Stimulated activated CD8-positive, alpha-beta memory T cell treated with anti-CD3 and anti-CD28 coated beads, Interleukin-12 subunit alpha, Interleukin-12 subunit beta, amount 100 ng/mL, for 24 hours (primary cell): ENCODE data around the gene GFI1B.
"Not testable (repeated sequence)": the region's sequence is repeated elsewhere in the genome, so short reads cannot be mapped to it uniquely, and the experiment has no call there.

Source experiments
- DNase-seq: peaks from one replicate; pipeline ENCODE4 v3.0.0-alpha.2; 2020; ENCODE audit errors: extremely low read depth

The GFI1B gene

GRCh38 chr9:132991351-132992300, 13.1 kb downstream of the GFI1B start:
- DNase-seq = no peak

GRCh38 chr9:132993511-132993939, 15.0 kb downstream of the GFI1B start:
- DNase-seq = no peak

DNA sequence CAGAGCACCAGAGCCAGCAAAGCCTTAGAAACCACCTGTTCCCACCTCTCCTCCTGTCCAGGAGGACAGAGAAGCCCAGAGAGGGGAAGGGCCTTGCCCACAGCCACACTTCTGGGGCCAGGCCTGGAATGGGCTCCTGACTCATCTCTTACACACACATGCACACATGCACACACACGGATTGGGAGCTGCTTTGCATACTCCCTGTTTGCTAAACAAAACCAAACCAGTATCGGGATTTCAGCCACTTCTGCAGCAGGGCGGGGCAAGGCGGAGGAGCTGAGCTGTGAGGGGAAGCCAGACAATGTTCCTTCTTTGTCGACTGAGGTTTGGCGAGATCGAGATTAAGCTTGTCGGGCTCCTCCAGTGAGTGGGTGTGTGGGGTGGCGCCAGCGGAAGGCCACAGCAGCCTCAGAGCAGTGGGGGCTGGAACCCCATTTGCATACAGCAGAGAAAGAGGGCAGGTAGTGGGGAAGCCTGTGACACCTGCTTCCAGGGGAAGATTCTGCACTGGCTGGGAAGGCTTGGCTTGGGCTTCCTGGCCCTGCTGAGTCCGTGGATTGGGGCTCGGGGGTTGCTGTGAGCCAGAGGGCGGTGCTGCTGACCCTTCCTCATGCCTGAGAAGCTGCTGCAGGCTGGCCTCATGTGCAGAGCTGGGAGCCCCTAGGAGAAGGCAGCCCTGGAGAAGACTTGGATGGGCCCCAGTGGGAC, 16.1 kb downstream of the GFI1B start:
- DNase-seq = no peak

- DNase-seq = no peak
Measured at GRCh38 chr9:132995121-132995420, 16.6 kb downstream of the GFI1B start.

- no peak for DNase-seq
Measured at GRCh38 chr9:132995879-132996278, 17.4 kb downstream of the GFI1B start.

DNA sequence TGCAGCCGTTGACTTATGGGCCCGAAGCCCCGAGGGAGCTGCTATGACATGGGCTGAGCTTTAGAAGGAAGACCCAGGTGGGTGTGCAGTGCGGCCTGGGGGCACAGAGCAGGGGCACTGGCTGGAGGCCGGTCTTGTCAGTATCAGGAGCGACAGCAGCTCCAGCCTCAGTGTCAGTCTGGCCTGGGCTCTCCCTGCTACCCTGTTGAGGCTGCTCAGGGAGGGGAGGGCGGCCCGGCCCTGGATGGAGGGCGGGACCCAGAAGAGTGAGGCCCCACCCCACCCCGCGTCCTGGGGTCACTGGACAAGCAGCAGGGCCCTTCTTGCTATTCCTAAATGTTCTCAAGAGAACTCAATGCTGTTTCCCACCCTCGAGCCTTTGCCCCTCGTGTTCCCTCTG, 18.0 kb downstream of the GFI1B start:
- DNase-seq = no peak

GRCh38 chr9:132997591-132997990, 19.1 kb downstream of the GFI1B start:
- DNase-seq = no peak

DNA sequence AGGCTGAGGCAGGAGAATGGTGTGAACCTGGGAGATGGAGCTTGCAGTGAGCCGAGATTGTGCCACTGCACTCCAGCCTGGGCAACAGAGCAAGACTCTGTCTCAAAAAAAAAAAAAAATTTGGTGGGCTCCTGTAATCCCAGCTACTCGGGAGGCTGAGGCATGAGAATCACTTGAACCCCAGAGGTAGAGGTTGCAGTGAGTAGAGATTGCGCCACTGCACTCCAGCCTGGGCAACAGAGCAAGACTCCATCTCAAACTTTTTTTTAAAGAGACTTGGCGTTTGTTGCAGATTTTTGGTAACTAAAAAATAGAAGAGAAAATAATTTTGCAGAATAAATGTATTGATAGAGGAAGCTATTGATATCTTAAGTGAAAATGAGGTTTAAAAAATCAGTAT, 19.7 kb downstream of the GFI1B start:
- DNase-seq = not testable (repeated sequence)

GRCh38 chr9:132998831-132999635, 20.5 kb downstream of the GFI1B start:
- no peak for DNase-seq

- DNase-seq = no peak
Measured at GRCh38 chr9:133002147-133003070, 23.9 kb downstream of the GFI1B start.

- no peak for DNase-seq
Measured at GRCh38 chr9:133003071-133003461, 24.6 kb downstream of the GFI1B start.

DNA sequence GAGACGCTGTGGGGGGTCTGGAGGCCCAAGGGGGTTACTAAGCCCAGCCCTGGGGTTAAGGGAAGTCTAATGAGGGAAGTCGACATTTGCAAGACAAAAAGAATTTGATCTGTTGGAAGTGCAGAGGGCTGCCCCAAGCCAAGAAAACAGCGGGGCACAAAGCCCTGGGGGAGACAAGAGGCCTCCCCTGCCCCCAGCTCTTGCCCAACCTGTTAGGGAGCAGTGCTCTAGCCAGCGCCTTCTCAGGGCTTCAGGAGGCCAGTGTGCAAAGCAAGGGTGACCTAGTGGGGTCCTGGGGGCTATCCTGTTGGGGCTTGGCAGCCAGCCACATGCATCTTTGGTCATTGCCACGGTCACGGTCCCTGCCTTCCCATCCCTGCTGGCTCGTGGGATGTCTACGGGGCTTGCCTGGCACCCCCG, 25.2 kb downstream of the GFI1B start:
- DNase-seq = no peak

DNA sequence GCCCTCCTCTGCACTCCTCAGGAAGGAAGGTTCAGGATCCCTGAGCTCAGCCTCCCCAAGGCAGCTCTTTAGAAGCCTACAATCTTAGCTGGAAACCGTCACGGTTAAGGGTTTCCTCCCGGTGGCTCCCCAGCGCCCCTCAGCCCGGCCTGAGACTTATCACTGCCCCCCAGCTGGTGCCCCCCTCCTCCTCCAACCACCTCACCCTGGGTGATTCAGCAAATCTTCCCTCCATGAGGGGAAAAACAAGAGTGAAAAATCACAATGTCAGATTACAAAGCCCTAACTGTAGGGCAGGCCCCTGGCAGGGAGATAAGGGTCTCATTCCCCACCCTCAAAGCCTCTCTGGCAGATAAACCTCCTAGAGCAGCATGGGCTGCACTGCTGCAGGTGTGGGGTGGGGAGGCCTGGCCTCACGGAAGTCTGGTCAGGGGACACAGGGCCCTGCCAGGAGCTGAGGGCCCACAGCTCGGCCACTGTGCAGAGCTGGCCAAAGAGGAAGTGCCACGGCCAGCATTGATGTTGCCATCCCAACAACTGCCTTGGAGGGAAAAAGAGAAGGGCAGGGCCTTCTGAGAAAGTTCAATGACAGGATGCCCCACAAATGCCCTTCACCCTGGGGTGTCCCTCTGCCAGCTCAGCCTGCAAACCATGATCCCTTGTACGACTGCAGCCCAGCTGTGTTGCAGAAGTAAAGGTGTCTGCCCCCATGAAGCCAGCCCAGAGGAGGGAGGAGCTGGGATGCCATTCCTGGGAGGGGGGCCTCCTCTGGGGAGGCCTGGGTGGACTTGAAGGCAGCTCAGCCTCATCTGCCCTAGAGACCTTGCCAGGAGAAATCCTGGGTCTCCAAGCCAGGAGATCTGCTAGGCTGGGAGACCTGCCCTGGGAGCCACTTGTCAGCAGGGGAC, 25.9 kb downstream of the GFI1B start:
- no peak for DNase-seq

DNA sequence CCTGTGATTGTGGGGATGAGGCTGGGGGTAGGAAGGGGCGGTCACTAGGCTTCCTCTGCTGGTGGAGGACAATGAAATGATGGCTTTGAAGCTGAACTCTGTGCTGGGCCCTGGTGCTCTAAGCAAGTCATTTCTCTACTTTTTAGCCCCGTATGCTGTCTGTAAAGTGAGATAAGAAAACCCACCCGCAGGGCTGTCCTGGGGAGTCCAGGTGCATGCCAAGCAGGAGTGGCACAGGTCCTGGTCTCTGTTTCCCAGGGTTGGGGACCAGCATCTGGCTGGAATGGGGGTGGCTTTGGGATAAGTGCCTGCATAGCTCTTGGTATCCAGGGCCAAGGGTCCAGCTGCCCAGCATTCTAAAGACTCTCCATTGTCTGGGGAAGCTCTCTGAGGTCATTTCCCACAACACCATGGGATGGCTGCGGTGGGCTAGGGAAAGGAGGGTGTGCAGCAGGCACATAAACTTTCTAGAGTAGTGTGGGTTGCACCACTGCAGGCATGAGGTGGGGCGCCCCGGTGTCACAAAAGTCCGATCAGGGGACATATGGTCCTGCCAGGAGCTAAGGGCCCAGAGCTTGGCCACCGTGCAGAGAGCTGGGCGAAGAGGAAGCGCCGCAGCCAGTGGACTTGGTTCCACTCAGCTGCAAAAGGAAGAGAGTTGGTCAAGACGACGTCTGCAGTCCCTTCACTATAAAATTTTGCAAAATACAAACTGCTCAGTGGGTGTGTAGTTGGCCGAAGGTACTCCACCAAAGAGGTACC, 26.7 kb downstream of the GFI1B start:
- no peak for DNase-seq

DNA sequence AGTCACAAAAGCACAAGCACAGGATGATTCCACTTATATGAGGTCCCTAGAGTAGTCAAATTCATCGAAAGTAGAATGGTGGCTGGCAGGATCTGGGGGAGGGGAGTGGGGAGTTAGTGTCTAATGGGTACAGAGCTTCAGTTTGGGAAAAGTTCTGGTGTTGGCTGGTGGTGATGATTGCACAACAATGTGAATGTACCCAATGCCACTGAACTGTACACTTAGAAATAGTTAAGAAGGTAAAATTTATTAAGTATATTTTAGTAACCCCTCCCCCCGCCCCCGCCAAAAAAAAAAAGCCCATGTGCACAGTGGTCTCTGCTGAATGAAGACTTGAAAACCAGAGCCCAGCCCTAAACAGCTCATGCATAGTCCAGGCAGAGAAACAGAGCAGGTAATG, 27.5 kb downstream of the GFI1B start:
- no peak for DNase-seq

DNA sequence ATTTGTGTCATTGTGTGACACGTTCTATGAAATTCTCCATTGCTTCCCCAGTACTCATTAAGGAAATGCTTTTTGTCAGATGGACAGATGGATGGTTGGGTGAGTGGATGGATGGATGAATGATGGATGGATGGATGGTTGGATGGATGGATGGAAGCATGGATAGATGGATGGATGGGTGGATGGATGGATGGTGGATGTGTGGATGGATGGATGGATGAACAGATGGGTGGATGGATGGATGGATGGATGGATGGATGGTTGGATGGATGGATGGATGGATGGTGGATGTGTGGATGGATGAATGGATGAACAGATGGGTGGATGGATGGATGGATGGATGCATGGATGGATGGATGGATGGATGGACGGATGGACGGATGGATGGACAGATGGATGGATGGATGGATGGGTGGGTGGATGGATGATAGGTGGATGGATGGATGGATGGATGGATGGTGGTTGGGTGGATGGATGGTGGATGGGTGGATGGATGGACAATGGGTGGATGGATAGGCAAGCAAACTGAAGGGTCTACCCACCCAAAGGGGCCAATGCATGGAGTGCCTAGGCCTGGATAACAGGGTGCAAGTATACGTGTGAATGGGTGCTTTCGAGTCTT, 28.3 kb downstream of the GFI1B start:
- no peak for DNase-seq

GRCh38 chr9:133008406-133008805, 29.9 kb downstream of the GFI1B start:
- no peak for DNase-seq

- DNase-seq = no peak
Measured at GRCh38 chr9:133008824-133009223, 30.3 kb downstream of the GFI1B start.
